Occipital lobe (tissue), 2 donors: ENCODE measurements around the gene CEP128. TPM values are rescaled to one million over a fixed set of nuclear protein-coding genes. Genes with fewer than 3 reads are reported as not detected.

ENCODE experiments used
- DNase-seq: peaks from one replicate; lab custom pipeline; 2025; lab: John Stamatoyannopoulos, UW
- total RNA-seq: library from RNA; depleted of rRNA; stranded (reverse); fragments of >200 nt; gene quantifications from one replicate; pipeline ENCODE4 v1.2.3, GENCODE V29; 2014

The CEP128 gene
- total RNA-seq, 1 donor from 2014 or later, result 38.2 TPM

- DNase-seq, result no peak
Measured at GRCh38 chr14:80554139-80554538, 387.4 kb downstream of the CEP128 start.

DNA sequence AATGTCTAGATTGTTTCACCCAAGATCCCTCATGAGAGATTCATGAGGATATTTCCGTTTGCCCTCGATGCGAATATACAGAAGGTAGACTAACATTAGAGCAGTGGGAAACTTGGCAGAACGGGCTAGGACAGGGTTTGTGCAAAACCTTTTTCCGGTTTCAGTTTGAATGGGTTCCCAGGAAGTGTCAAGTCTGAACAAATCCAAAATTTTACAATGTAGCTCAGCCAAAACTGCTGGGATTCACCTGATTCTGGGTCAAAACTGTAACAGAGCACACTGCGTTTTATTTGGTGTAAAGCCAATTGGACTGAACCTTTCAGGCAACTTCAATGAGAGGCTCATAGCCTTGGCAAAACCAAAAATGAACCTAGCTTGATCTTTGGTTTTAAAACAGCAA is 392.4 kb downstream of the CEP128 start:
- no peak for DNase-seq

- no peak for DNase-seq
Measured at GRCh38 chr14:80545935-80546854, 395.3 kb downstream of the CEP128 start.

DNA sequence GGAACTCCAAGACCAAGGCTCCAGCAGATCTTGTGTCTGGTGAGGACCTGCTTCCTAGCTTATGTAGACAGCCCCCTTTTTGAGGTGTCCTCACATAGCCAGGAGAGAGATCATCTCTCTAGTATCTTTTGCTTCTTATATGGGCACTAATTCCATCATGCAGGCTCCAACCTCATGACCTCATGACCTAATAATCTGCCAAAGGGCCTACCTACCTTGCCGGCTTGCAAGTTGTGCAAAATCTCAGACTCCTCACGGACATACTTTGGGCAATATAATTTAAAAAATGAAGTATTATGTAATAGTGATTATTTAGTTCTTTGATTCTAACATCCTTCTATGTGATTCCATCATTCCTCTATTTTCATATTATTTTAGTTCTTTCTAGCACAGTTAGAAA is 397.2 kb downstream of the CEP128 start:
- no peak for DNase-seq

- no peak for DNase-seq
Measured at GRCh38 chr14:80543211-80543610, 398.3 kb downstream of the CEP128 start.

- DNase-seq, result no peak
Measured at GRCh38 chr14:80538633-80539375, 402.7 kb downstream of the CEP128 start.

DNA sequence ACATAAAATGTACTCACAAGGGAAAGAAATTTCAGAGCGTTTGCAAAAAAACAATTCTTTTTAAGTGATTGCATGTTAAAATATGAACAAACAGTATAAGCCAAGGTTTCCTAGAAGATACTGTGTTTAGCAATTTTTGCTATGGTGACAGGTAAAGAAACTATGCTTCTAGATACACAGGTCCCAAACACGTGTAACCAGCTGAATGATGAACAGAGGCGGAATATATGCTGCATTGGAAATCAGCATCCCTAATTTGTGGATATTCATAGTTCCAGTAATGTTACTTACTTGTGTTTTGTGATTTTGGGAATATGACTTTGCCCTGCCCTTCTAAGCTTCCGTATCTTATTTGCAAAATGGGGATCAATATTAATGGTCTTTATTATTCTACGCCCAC is 403.9 kb downstream of the CEP128 start:
- no peak for DNase-seq

- no peak for DNase-seq
Measured at GRCh38 chr14:80536456-80536855, 405.1 kb downstream of the CEP128 start.

GRCh38 chr14:80535171-80535570 is 406.4 kb downstream of the CEP128 start:
- DNase-seq, result no peak

- no peak for DNase-seq
Measured at GRCh38 chr14:80523518-80524117, 417.9 kb downstream of the CEP128 start.

GRCh38 chr14:80522936-80523335 is 418.6 kb downstream of the CEP128 start:
- no peak for DNase-seq

GRCh38 chr14:80522411-80522810 is 419.1 kb downstream of the CEP128 start:
- DNase-seq, result no peak

- no peak for DNase-seq
Measured at GRCh38 chr14:80521456-80521855, 420.1 kb downstream of the CEP128 start.

- DNase-seq, result no peak
Measured at GRCh38 chr14:80519002-80519401, 422.5 kb downstream of the CEP128 start.

GRCh38 chr14:80518173-80518572 is 423.4 kb downstream of the CEP128 start:
- DNase-seq, result no peak

- DNase-seq, result no peak
Measured at GRCh38 chr14:80507292-80507869, 434.2 kb downstream of the CEP128 start.

- DNase-seq, result no peak
Measured at GRCh38 chr14:80504781-80505180, 436.8 kb downstream of the CEP128 start.

GRCh38 chr14:80498533-80498932 is 443.0 kb downstream of the CEP128 start:
- DNase-seq, result no peak

DNA sequence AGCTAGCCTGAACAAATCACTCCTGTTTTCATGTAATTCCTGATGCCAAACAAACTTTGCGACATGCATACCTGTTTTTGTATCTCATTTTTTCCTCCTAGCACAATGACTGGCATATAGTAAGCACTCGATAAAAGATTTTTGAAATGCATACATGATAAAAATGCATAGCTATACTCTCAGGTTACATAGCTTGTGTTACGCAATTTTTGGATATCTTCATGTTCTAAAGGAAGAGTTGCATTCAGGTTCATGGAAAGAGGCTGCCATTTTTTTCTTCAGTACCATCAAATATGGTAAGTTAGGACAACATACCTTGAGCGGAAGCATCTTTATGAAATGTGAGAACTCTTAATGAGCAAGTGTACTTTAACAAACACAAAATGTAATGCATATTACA is 445.4 kb downstream of the CEP128 start:
- DNase-seq, result no peak

DNA sequence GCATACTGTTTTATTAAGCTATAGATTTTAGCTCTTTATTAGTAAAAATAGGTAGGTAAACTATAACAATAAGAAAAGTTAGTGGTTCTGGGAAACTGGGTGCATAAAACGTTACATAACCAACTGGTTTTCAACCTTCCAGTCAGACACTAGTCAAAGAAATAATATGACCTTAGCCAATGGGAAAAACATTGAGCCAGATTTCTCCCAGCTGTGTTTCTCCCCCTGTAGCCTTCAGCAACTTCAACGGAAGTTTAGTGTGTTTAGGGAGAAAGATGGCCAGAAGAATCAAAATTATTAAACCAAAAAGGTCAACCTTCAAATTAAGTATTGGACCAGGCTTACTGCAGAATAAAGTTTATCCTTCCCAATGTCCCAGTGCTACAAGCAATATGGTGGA is 446.8 kb downstream of the CEP128 start:
- no peak for DNase-seq

DNA sequence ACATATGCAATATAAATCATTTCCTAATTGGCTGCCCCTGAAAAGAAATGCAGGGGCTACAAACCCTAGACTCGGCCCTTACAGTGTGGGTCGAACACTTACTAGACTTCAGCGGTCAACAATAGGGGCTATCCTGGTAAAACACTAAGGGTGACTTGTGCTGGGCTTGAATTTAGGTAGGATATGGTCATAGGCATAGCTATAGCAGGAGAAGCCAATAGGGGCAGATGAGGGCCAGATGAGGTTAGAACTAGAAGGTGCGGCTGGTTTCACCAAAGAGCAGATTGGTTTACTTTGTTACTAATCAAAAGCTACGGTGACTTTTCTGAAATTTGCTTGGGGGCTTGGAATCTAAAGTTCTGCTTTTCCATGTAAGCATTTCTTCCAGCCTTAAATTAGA is 447.9 kb downstream of the CEP128 start:
- DNase-seq, result no peak

- no peak for DNase-seq
Measured at GRCh38 chr14:80491650-80492049, 449.9 kb downstream of the CEP128 start.
